Tibial nerve (tissue), 4 donors: ENCODE measurements around the gene TXNDC2. TPM values are rescaled to one million over a fixed set of nuclear protein-coding genes. Genes with fewer than 3 reads are reported as not detected.

Source experiments
- DNase-seq, 2 donors: peaks; one replicate each; pipeline ENCODE4 v3.0.0-alpha.2; 2019; ENCODE audit warnings: low spot score in 2 of 2
- H3K27ac ChIP-seq, 4 donors: fragments of 200-600 bp; sonication (generic) in 3 of 4; one replicate each; pipeline ENCODE4 v1.5.1; 2017 to 2019; ENCODE audit warnings: mild to moderate bottlenecking in 1 of 4
- H3K27me3 ChIP-seq, 2 donors: fragments of 200-600 bp; sonication (generic) in 1 of 2; one replicate each; pipeline versions ENCODE4 v1.5.1 to v1.6.0; 2017 to 2019
- H3K36me3 ChIP-seq, 3 donors: fragments of 200-600 bp; sonication (generic); one replicate each; pipeline ENCODE4 v1.5.1; 2018 to 2019
- H3K4me1 ChIP-seq, 4 donors: fragments of 200-600 bp; sonication (generic) in 3 of 4; one replicate each; pipeline ENCODE4 v1.5.1; 2017 to 2019
- H3K4me3 ChIP-seq, 4 donors: fragments of 200-600 bp; sonication (generic) in 3 of 4; one replicate each; pipeline ENCODE4 v1.5.1; 2017 to 2019; ENCODE audit warnings: mild to moderate bottlenecking in 1 of 4, moderate library complexity in 1 of 4
- H3K9me3 ChIP-seq, 4 donors: fragments of 200-600 bp; sonication (generic) in 3 of 4; one replicate each; pipeline ENCODE4 v1.5.1; 2017 to 2019
- EP300 ChIP-seq, 2 donors: sonication (generic); formaldehyde crosslinking; IDR thresholded peaks; one replicate each; pipeline ENCODE4 v1.6.1; 2017; ENCODE audit warnings: antibody characterized with exemption in 2 of 2, mild to moderate bottlenecking in 1 of 2
- POLR2A ChIP-seq, 2 donors: fragments of 450-650 bp; IDR thresholded peaks; one replicate each; pipeline ENCODE4 v1.6.1; 2017; ENCODE audit warnings: antibody characterized with exemption in 2 of 2, mild to moderate bottlenecking in 2 of 2, moderate library complexity in 2 of 2
- WGBS, 2 donors: methylation state at CpG; one replicate each; pipeline ENCODE4 v1.1.5; 2018; 5-methylcytosine and 5-hydroxymethylcytosine counted together
- total RNA-seq, 4 donors: library from RNA; depleted of rRNA; stranded (reverse); fragments of >200 nt; gene quantifications; one replicate each; pipeline ENCODE4 v1.1.0, GENCODE V29; 2016
- TF ChIP-seq, protein P1 (sequence below), 5 experiments: fragments of 200-600 bp in 3 of 5; fragments of 450-650 bp in 2 of 5; sonication (generic) in 3 of 5; IDR thresholded peaks; one replicate each; pipeline ENCODE4 v1.5.1; 2016 to 2019; ENCODE audit warnings: antibody characterized with exemption in 5 of 5, mild to moderate bottlenecking in 3 of 5, moderate library complexity in 2 of 5

TXNDC2 gene
- total RNA-seq, 4 donors from 2014 or later, result 0.20 TPM; not detected in 3

DNA sequence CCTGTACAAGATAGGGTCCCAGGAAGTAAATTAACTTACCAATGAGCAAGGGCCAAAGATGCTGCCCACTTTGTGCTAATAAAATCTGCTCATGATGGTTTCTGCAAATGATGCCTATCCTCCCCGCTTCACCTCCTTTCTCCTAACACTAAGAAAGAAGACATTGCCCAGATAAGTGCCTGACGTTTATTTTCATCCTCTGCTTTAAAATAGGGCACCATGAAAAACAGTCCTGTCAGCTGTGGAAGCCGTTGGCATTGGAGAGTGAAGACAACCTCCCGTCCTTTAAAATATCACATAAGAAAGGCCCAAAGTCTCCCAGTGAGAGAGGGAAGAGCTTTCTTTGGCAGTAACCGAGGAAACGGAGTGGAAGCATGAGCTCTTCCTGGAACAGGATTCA, 1.7 kb upstream of the TXNDC2 start:
- no peaks in the 10 kb centered on the region for H3K4me1 ChIP-seq
- WGBS, 2 donors, result 86 to 90% methylated on average over 6 of the region's 6 CpGs

DNA sequence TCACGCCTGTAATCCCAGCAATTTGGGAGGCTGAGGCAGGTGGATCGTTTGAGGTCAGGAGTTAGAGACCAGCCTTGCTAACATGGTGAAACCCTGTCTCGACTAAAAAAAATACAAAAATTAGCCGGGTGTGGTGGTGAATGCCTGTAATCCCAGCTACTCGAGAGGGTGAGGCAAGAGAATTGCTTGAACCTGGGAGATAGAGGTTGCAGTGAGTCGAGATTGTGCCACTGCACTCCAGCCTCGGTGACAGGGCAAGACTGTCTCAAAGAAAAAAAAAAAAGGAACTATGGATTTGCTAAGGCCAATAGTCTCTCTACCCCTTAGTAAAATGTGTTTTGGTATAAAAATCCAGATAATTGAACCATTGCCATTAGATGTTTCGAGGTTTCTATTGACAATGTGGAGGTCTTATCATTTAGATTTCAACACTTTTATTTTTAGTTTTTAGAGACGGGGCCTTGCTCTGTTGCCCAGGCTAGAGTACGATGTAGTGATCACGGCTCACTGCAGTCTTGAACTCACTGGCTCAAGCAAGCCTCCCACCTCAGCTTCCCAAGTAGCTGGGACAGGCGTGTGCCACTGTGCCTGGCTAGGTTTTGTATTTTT, 1.1 kb upstream of the TXNDC2 start:
- Histone ChIP-seq H3K36me3 (no peaks in the 10 kb centered on the region), H3K4me3 (no peak overlapping the region), H3K27me3 (no peaks in the 10 kb centered on the region), H3K9me3 (no peaks in the 10 kb centered on the region), H3K27ac (no peak overlapping the region), H3K4me1 (no peaks in the 10 kb centered on the region)
- 91 to 93% methylated on average over 12 of the region's 12 CpGs for WGBS, 2 donors
- TF ChIP-seq EP300 (IDR thresholded peaks at IDR 0.05) (no peak), POLR2A (IDR thresholded peaks at IDR 0.05) (no peak)
- TF ChIP-seq, protein P1, sequence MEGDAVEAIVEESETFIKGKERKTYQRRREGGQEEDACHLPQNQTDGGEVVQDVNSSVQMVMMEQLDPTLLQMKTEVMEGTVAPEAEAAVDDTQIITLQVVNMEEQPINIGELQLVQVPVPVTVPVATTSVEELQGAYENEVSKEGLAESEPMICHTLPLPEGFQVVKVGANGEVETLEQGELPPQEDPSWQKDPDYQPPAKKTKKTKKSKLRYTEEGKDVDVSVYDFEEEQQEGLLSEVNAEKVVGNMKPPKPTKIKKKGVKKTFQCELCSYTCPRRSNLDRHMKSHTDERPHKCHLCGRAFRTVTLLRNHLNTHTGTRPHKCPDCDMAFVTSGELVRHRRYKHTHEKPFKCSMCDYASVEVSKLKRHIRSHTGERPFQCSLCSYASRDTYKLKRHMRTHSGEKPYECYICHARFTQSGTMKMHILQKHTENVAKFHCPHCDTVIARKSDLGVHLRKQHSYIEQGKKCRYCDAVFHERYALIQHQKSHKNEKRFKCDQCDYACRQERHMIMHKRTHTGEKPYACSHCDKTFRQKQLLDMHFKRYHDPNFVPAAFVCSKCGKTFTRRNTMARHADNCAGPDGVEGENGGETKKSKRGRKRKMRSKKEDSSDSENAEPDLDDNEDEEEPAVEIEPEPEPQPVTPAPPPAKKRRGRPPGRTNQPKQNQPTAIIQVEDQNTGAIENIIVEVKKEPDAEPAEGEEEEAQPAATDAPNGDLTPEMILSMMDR (IDR thresholded peaks at IDR 0.05), result no peak
- no peak for DNase-seq

More for the DNA sequence above, 1.7 kb upstream of the TXNDC2 start:
- H3K27me3 ChIP-seq, result no peaks in the 10 kb centered on the region
- TF ChIP-seq EP300 (IDR thresholded peaks at IDR 0.05) (no peak), POLR2A (IDR thresholded peaks at IDR 0.05) (no peak)
- TF ChIP-seq, protein P1 (IDR thresholded peaks at IDR 0.05), result no peak
- H3K4me3 ChIP-seq, result no peak overlapping the region
- no peak overlapping the region for H3K27ac ChIP-seq
- no peaks in the 10 kb centered on the region for H3K9me3 ChIP-seq
- H3K36me3 ChIP-seq, result no peaks in the 10 kb centered on the region
- no peak for DNase-seq

DNA sequence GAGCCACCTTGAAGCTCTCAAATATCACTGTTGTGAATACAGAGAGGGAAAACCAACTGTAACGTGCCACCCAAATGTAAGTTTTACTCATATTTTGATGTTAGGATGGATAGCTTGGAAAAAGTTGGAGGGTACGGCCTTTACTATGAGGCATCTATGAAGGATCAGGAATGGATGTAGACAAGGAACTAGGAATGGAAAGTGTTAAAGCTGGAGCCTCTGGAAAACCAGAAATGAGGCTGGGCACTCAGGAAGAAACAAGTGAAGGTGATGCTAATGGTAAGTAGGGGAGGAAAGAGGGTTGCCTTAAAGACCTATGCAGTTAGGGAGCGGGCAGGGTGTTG, 204 bp downstream of the TXNDC2 start:
- 92 to 96% methylated on average over 3 of the region's 3 CpGs for WGBS, 2 donors
- DNase-seq, result no peak
- no peak overlapping the region for H3K27ac ChIP-seq
- H3K4me1 ChIP-seq, result no peaks in the 10 kb centered on the region
- no peaks in the 10 kb centered on the region for H3K27me3 ChIP-seq
- no peak for TF ChIP-seq EP300 (IDR thresholded peaks at IDR 0.05)
- TF ChIP-seq, protein P1 (IDR thresholded peaks at IDR 0.05), result no peak
- TF ChIP-seq POLR2A (IDR thresholded peaks at IDR 0.05), result no peak
- H3K9me3 ChIP-seq, result no peaks in the 10 kb centered on the region
- H3K4me3 ChIP-seq, result no peak overlapping the region
- no peaks in the 10 kb centered on the region for H3K36me3 ChIP-seq

DNA sequence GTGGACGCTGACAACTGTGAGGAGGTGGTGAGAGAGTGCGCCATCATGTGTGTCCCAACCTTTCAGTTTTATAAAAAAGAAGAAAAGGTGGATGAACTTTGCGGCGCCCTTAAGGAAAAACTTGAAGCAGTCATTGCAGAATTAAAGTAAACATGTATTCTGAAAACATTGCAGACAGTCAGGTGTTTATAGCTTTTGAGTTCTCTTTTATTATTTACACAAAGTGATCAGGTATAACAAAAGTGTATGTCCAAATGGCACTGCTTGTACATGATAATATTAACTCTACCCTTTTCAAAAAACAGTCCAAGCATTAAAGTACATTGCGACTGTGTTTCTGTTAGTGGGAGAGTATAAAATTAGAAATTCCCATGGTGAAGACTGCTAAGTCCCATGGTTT, 2.2 kb downstream of the TXNDC2 start:
- Histone ChIP-seq H3K36me3 (no peaks in the 10 kb centered on the region), H3K27me3 (no peaks in the 10 kb centered on the region), H3K9me3 (no peaks in the 10 kb centered on the region), H3K4me3 (no peak overlapping the region), H3K4me1 (no peaks in the 10 kb centered on the region), H3K27ac (no peak overlapping the region)
- WGBS, 2 donors, result 96 to 99% methylated on average over 5 of the region's 5 CpGs
- no peak for DNase-seq
- TF ChIP-seq, protein P1 (IDR thresholded peaks at IDR 0.05), result no peak
- TF ChIP-seq POLR2A (IDR thresholded peaks at IDR 0.05) (no peak), EP300 (IDR thresholded peaks at IDR 0.05) (no peak)

DNA sequence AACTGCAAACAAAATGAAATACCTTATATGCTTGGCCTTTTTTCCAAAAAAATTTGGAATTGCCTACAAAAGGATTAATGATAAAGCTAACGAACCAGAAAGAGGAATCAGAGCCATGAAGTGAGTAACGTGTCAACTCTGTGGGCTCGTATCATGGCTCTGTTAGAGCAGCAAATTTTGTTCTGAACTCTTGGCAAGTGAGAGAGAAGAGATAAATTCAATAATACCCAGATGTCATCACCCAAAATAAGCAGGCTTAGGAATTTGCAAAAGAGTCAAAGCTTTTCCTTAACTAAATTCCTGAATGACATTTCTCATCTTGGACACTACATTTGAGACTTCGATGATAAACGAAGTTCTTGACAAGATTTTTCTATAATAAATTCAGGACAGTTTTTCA, 4.4 kb downstream of the TXNDC2 start:
- Histone ChIP-seq H3K27ac (no peak overlapping the region), H3K4me3 (no peak overlapping the region), H3K4me1 (no peaks in the 10 kb centered on the region), H3K36me3 (no peaks in the 10 kb centered on the region), H3K9me3 (no peaks in the 10 kb centered on the region), H3K27me3 (no peaks in the 10 kb centered on the region)
- DNase-seq, result no peak
- no peak for TF ChIP-seq EP300 (IDR thresholded peaks at IDR 0.05)
- TF ChIP-seq, protein P1 (IDR thresholded peaks at IDR 0.05), result no peak
- WGBS, 2 donors, result 72 to 86% methylated on average over 5 of the region's 5 CpGs
